Keratinocyte (primary cell): Measurements from ENCODE around the gene EMB. TPM values are rescaled to one million over a fixed set of nuclear protein-coding genes. Genes with fewer than 3 reads are reported as not detected.
"Not testable (repeated sequence)": the region's sequence is repeated elsewhere in the genome, so short reads cannot be mapped to it uniquely, and the experiment has no call there.

Experiments
- DNase-seq: peaks from one replicate; pipeline ENCODE4 v3.0.0-alpha.2; 2011; ENCODE audit warnings: low read depth, missing footprints, low spot score
- FAIRE-seq: peaks from 2 replicates; lab custom pipeline; 2011; peaks lifted over from hg19 to GRCh38; lab: Jason Lieb, UNC
- H2AFZ ChIP-seq: 2 replicates; pipeline ENCODE4 v1.6.0; 2012; ENCODE audit warnings: low read length, control low read depth, inconsistent platforms; ENCODE audit not compliant: control insufficient read depth
- H3K27ac ChIP-seq: 2 replicates; pipeline ENCODE4 v1.5.1; 2011; ENCODE audit warnings: low read length; ENCODE audit not compliant: control insufficient read depth, insufficient read depth
- H3K27me3 ChIP-seq: 3 replicates; pipeline ENCODE4 v1.6.0; 2011; ENCODE audit warnings: low read length; ENCODE audit not compliant: control insufficient read depth, insufficient read depth; ENCODE audit errors: extremely low read depth
- H3K36me3 ChIP-seq, 2 experiments: 2 replicates in 1 of 2; 3 replicates in 1 of 2; pipeline ENCODE4 v1.5.1; 2011; ENCODE audit warnings: low read length in 2 of 2, mild to moderate bottlenecking in 1 of 2; ENCODE audit not compliant: control insufficient read depth in 2 of 2, insufficient read depth in 2 of 2; ENCODE audit errors: extremely low read depth in 1 of 2
- H3K4me1 ChIP-seq: 3 replicates; pipeline ENCODE4 v1.5.1; 2011; ENCODE audit warnings: low read length; ENCODE audit not compliant: control insufficient read depth, insufficient read depth; ENCODE audit errors: extremely low read depth
- H3K4me2 ChIP-seq: 3 replicates; pipeline ENCODE4 v1.6.0; 2011; ENCODE audit warnings: low read depth, low read length; ENCODE audit not compliant: control insufficient read depth, insufficient read depth; ENCODE audit errors: extremely low read depth
- H3K4me3 ChIP-seq, 3 experiments: fragments of 200-600 bp in 1 of 3; sonication (generic) in 1 of 3; 2 replicates in 2 of 3; 3 replicates in 1 of 3; pipeline ENCODE4 v1.5.1; 2011 to 2016; ENCODE audit warnings: low read length in 3 of 3, mild to moderate bottlenecking in 3 of 3, control low read depth in 2 of 3, inconsistent platforms in 1 of 3, low read depth in 1 of 3, mixed read lengths in 1 of 3, mixed run types in 1 of 3, moderate library complexity in 1 of 3; ENCODE audit not compliant: control insufficient read depth in 2 of 3, insufficient read depth in 2 of 3; ENCODE audit errors: extremely low read depth in 1 of 3
- H3K79me2 ChIP-seq: 2 replicates; pipeline ENCODE4 v1.6.0; 2012; ENCODE audit warnings: low read length; ENCODE audit not compliant: control insufficient read depth, insufficient read depth
- H3K9ac ChIP-seq: 3 replicates; pipeline ENCODE4 v1.6.0; 2011; ENCODE audit warnings: low read length; ENCODE audit not compliant: control insufficient read depth, insufficient read depth; ENCODE audit errors: extremely low read depth
- H3K9me1 ChIP-seq: 3 replicates; pipeline ENCODE4 v1.6.0; 2011; ENCODE audit warnings: low read length; ENCODE audit not compliant: control insufficient read depth, insufficient read depth; ENCODE audit errors: extremely low read depth
- H3K9me3 ChIP-seq: 2 replicates; pipeline ENCODE4 v1.5.1; 2012; ENCODE audit warnings: low read depth, low read length; ENCODE audit not compliant: control insufficient read depth
- H4K20me1 ChIP-seq: 3 replicates; pipeline ENCODE4 v1.6.0; 2011; ENCODE audit warnings: low read length; ENCODE audit not compliant: control insufficient read depth, insufficient read depth; ENCODE audit errors: extremely low read depth
- EZH2 ChIP-seq: IDR thresholded peaks from one replicate; pipeline ENCODE4 v1.6.1; 2012; ENCODE audit warnings: inconsistent platforms, mild to moderate bottlenecking, low read length, moderate library complexity
- dilution Hi-C: fragments of 300-500 bp; cut with MboI; formaldehyde crosslinking; loops from one replicate; pipeline ENCODE4 v1.7.0; 2020; ENCODE audit warnings: low sequenced_read_pairs; ENCODE audit not compliant: extremely low pct_ligation_motif_present
- polyA plus RNA-seq, 5 experiments: library from polyadenylated mRNA; depleted of rRNA in 3 of 5; stranded (reverse) in 3 of 5; stranded (forward) in 1 of 5; unstranded in 1 of 5; fragments of >200 nt; gene quantifications; 1 replicate in 1 of 5; 2 replicates in 3 of 5; 3 replicates in 1 of 5; pipeline versions ENCODE4 v1.2.1 to v1.2.3, GENCODE V29; 2011 to 2012; ENCODE audit warnings: missing spikeins in 2 of 5, low read depth in 1 of 5, low replicate concordance in 1 of 5
- TF ChIP-seq, protein P1 (sequence below), 3 experiments: IDR thresholded peaks in 1 of 3; conservative IDR thresholded peaks in 1 of 3; optimal IDR thresholded peaks in 1 of 3; 2 replicates in 2 of 3; 3 replicates in 1 of 3; pipeline versions ENCODE3 to v1.5.1; 2011; ENCODE audit warnings: low read length in 3 of 3, mild to moderate bottlenecking in 3 of 3, moderate library complexity in 2 of 3, control low read depth in 1 of 3, inconsistent platforms in 1 of 3; ENCODE audit not compliant: insufficient read depth in 2 of 3; ENCODE audit errors: extremely low read depth in 1 of 3

EMB gene
- polyA plus RNA-seq, 1 donor (not counting 4 experiments of a cell fraction or from before 2014, with no cell fraction given), result 68.8 TPM

DNA sequence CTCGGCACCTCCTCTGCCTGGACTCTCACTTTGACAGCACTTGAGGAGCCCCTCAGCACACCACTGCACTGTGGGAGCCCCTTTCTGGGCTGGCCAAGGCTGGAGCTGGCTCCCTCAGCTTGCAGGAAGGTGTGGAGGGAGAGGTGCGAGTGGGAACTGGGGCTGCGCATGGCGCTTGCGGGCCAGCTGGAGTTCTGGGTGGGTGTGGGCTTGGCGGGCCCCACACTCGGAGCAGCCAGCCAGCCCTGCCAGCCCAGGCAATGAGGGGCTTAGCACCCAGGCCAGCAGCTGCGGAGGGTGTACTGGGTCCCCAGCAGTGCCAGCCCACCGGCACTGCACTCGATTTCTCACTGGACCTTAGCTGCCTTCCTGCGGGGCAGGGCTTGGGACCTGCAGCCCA is 64.4 kb downstream of the EMB start:
- H3K4me3 ChIP-seq, dilution Hi-C loops, H4K20me1 ChIP-seq, H3K79me2 ChIP-seq, H3K27ac ChIP-seq, H2AFZ ChIP-seq, H3K4me1 ChIP-seq, H3K9me1 ChIP-seq, H3K9ac ChIP-seq, H3K4me2 ChIP-seq, H3K9me3 ChIP-seq, H3K36me3 ChIP-seq, FAIRE-seq, DNase-seq, H3K27me3 ChIP-seq: not testable (repeated sequence)

DNA sequence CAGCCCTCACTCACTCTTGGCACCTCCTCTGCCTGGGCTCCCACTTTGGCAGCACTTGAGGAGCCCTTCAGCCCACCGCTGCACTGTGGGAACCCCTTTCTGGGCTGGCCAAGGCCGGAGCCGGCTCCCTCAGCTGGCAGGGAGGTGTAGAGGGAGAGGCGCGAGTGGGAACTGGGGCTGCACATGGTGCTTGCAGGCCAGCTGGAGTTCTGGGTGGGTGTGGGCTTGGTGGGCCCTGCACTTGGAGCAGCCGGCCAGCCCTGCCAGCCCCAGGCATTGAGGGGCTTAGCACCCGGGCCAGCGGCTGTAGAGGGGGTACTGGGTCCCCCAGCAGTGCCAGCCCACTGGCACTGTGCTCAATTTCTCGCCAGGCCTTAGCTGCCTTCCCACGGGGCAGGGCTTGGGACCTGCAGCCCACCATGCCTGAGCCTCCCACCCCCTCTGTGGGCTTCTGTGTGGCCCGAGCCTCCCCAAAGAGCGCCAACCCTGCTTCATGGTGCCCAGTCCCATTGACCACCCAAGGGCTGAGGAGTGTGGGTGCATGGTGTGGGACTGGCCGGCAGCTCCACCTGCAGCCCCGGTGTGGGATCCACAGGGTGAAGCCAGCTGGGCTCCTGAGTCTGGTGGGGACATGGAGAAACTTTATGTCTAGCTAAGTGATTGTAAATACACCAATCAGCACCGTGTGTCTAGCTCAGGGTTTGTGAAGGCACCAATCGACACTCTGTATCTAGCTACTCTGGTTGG is 71.6 kb downstream of the EMB start:
- H3K4me3 ChIP-seq, H3K27me3 ChIP-seq, dilution Hi-C loops, H3K9me3 ChIP-seq, FAIRE-seq, H3K36me3 ChIP-seq, DNase-seq, H3K9ac ChIP-seq, H3K4me1 ChIP-seq, H2AFZ ChIP-seq, H3K79me2 ChIP-seq, H3K9me1 ChIP-seq, H4K20me1 ChIP-seq, H3K27ac ChIP-seq, H3K4me2 ChIP-seq: not testable (repeated sequence)

DNA sequence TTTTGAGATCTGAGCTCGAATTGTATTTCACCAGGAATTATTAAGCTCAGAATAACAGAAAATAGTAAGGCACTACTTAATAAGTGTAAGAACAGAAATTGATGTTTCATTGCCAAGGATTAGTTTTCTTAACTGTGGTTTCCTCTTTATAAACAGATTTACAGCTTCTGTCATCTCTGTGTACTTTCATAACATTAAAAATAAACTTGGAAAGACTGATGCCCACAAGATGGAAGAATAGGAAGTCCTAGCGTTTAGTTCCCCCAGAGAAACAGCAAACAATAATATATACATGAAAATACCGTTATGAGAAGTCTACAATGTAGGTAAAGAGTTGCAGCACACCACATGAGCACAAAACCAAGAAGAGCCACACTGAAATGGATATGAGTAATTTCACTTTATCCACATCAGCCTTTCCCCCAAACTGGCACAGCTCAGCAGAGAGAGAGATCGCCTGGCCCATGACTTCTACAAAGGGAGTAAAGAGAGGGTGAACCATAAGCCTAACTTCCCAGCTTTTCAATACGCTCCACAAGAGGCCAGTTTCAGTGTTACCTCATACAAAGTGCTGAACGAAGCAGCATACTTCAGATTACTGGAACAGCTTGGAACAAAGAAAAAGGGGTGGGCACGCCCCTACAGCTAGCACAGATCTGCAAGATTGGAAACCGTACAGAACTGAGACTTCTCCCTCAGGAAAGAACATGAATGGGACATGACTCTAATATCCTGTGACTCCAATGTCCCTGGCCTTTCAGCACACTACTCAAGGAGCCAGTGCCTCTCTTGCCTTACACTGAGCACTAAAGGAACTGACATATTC is 75.4 kb downstream of the EMB start:
- dilution Hi-C loops, result no loop called here
- no peak overlapping the region for H3K27ac ChIP-seq

More for the DNA sequence above, 75.4 kb downstream of the EMB start:
- FAIRE-seq, result no peak
- no peak overlapping the region for H3K9ac ChIP-seq
- no peak for DNase-seq
- no peaks in the 10 kb centered on the region for H3K9me1 ChIP-seq
- H3K9me3 ChIP-seq, result no peaks in the 10 kb centered on the region
- H3K36me3 ChIP-seq, result no peaks in the 10 kb centered on the region
- no peaks in the 10 kb centered on the region for H3K79me2 ChIP-seq
- H3K4me3 ChIP-seq, result no peak overlapping the region
- TF ChIP-seq EZH2, result no peak
- TF ChIP-seq, protein P1, sequence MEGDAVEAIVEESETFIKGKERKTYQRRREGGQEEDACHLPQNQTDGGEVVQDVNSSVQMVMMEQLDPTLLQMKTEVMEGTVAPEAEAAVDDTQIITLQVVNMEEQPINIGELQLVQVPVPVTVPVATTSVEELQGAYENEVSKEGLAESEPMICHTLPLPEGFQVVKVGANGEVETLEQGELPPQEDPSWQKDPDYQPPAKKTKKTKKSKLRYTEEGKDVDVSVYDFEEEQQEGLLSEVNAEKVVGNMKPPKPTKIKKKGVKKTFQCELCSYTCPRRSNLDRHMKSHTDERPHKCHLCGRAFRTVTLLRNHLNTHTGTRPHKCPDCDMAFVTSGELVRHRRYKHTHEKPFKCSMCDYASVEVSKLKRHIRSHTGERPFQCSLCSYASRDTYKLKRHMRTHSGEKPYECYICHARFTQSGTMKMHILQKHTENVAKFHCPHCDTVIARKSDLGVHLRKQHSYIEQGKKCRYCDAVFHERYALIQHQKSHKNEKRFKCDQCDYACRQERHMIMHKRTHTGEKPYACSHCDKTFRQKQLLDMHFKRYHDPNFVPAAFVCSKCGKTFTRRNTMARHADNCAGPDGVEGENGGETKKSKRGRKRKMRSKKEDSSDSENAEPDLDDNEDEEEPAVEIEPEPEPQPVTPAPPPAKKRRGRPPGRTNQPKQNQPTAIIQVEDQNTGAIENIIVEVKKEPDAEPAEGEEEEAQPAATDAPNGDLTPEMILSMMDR (optimal IDR thresholded peaks at IDR 0.05 in 1 of 3, IDR thresholded peaks at IDR 0.05 in 1 of 3, conservative IDR thresholded peaks at IDR 0.05 in 1 of 3; ENCODE audit: extremely low read depth in 1 of 3, insufficient read depth in 2 of 3, low read length in 3 of 3), result no peak
- no peak overlapping the region for H2AFZ ChIP-seq
- H4K20me1 ChIP-seq, result no peaks in the 10 kb centered on the region
- no peak overlapping the region for H3K4me2 ChIP-seq
- no peaks in the 10 kb centered on the region for H3K4me1 ChIP-seq
- no peaks in the 10 kb centered on the region for H3K27me3 ChIP-seq
